Stimulated activated CD8-positive, alpha-beta memory T cell treated with anti-CD3 and anti-CD28 coated beads, Interleukin-7, amount 100 ng/mL, for 24 hours (primary cell): ENCODE data around the gene RNF20.

Experiments used
- DNase-seq: peaks from one replicate; pipeline ENCODE4 v3.0.0-alpha.2; 2020; ENCODE audit warnings: low read depth

Gene RNF20

DNA sequence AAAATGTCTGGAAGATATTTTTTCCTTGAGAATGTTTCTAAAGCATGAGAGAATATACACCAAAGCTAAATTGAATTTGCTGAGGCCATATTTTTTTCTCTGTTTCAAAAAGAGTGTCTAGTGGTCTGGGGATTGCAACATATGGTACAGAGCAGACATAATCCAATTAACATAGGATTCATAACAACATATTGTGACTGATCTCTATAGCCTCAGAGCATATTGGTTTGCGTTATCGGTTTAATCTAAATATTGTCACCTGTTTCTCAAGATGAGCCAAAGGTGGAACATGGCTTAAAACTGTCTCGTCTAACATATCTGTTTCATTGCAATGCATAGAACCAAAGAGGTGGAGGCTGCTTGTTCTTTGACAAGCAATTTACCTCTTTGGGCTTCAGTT, 57.2 kb downstream of the RNF20 start:
- DNase-seq, result no peak

DNA sequence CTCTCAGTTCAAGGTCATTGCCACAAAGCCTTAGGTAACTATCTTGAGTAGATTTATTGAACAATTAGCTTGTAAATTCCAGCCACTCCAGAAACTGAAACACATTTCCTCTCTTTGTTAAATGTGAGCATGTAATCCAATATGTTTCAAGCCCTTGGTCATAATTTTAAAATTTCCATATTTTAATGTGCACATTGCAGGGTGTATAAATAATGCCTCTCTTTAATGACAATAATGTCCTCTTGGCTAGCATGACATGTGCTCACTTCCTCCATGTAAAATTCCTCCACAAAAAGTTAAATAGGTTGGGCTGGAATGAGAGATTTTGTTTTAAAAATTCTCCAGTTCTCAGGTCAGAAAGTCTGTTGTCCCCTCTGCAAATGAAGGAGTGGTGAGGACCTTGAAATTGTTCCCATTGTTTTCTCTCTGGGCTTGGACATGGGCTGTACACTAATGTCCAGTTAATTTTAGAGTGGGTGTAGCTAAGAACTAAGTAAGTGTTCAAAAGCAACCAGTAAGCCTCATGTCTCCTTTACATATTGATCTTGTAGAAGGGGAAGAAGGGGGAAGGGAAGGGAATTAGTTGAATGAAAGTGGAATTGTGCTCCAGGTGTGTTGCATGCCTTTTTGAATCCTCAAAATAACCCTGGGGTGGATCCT, 58.3 kb downstream of the RNF20 start:
- no peak for DNase-seq

DNA sequence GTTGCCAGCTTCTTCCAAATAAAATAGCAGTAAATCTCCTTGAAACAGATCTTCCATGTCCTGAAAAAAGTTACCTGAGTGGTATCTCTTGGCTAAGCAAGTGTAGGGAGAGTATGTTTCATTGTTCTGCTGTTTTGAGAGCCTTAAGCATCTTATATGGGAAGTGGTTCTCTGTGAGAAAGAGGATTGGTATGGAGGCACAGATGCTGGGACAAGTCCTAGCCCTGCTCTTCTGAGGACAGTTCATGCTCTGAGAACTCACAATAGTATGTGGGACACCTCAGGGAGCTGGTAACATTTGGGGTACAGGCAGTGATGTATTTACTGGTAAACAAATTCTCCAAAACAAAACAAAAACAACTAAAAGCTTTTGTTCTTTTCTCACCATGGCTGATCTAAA, 59.1 kb downstream of the RNF20 start:
- DNase-seq, result no peak

GRCh38 chr9:101593345-101593744, 59.7 kb downstream of the RNF20 start:
- no peak for DNase-seq

- DNase-seq, result no peak
Measured at GRCh38 chr9:101594796-101595195, 61.1 kb downstream of the RNF20 start, which contains the start of gene PPP3R2. Gene PPP3R2, minus strand, starts transcription at chr9:101594969. Its CDS starts 48 bp downstream, at chr9:101594921.

GRCh38 chr9:101601904-101602765, 68.5 kb downstream of the RNF20 start:
- DNase-seq, result no peak

DNA sequence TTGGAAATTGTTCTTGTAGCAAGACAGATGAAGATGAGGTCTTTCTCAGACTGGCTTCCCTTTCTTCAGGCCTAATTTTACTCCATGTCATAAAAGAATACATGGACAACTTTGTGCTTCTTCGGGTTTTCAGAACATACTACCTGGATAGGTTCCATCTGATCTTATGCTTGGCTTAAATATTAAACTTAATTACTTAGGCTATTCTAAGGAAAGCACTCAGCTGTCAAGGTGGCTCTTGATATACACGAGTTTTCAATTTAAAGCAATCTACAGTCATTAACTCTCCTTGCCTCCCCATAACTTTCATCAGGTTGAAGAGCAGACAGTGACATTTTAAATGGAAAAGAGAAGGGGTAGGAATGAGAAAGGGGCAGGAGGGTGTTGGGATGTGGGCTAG, 70.6 kb downstream of the RNF20 start:
- DNase-seq, result no peak

DNA sequence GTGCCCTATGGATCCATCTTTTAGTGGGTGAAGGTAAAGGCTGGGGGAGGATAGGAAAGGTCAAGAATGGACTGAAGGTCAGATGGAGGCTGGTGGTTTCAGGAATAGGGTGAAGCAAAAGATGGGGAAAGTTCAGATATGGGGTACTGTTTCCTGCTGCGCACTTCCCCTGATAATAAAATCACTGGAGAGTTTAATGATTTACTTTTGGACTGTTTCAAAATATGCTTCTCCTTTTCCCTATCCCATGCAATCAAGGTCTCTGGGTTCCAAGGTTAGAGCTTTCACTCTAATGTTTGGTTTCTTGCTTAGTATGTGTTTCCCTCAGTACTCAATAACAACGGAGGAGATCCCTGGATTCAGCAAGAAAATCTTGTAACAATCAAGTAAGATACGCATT, 71.9 kb downstream of the RNF20 start:
- DNase-seq, result no peak
